SK-N-MC (cell line): ENCODE data around the gene PACSIN2.

Experiments
- EZH2 ChIP-seq: fragments of 200-600 bp; sonication (generic); IDR thresholded peaks from one replicate; pipeline ENCODE4 v1.6.1; 2017; ENCODE audit warnings: antibody characterized with exemption
- FOXP2 ChIP-seq: optimal IDR thresholded peaks from 2 replicates; pipeline ENCODE3; 2011; ENCODE audit warnings: mild to moderate bottlenecking, moderate library complexity; ENCODE audit not compliant: insufficient read depth; ENCODE audit errors: extremely low read length, control extremely low read depth
- POLR2AphosphoS5 ChIP-seq: IDR thresholded peaks from 2 replicates; pipeline ENCODE4 v1.6.1; 2012; ENCODE audit warnings: mild to moderate bottlenecking, low read depth, low read length, borderline replicate concordance

- TF ChIP-seq EZH2 (no peak), POLR2AphosphoS5 (no peak), FOXP2 (no peak)
Measured at GRCh38 chr22:42883970-42884369, 131.0 kb downstream of the PACSIN2 start.
